Measurements from ENCODE around the gene LRCH3. TPM values are rescaled to one million over a fixed set of nuclear protein-coding genes. Genes with fewer than 3 reads are reported as not detected.
"Not testable (repeated sequence)": the region's sequence is repeated elsewhere in the genome, so short reads cannot be mapped to it uniquely, and the experiment has no call there.

The LRCH3 gene
- total RNA-seq, 1 donor from 2014 or later = 54.0 TPM

- not testable (repeated sequence) for DNase-seq (ENCODE audit: low spot score)
These were observed 130.6 kb downstream of the LRCH3 start for GRCh38 chr3:197921429-197922275.

DNA sequence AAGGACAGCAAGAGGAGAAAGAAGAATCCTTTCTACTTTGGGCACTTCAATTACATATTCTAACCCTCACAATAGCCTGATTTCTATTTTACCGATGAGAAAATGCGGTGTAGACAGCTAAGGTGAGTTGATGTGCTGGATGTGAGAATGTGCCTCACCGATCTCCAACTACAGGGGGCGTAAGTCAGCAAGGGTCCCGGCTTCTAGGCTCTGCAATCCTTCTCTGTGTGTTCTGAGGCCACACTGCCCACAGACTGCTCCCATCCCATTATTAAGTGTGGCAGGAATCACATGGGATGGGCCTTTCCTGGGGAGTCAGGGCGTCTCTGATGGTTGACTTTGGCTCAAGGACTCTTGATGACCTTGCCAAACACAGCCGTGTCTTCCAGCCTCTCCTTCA is 135.4 kb downstream of the LRCH3 start:
- no peak for DNase-seq (ENCODE audit: low spot score)

GRCh38 chr3:197927578-197927977 is 136.5 kb downstream of the LRCH3 start:
- DNase-seq (ENCODE audit: low spot score) = not testable (repeated sequence)

DNA sequence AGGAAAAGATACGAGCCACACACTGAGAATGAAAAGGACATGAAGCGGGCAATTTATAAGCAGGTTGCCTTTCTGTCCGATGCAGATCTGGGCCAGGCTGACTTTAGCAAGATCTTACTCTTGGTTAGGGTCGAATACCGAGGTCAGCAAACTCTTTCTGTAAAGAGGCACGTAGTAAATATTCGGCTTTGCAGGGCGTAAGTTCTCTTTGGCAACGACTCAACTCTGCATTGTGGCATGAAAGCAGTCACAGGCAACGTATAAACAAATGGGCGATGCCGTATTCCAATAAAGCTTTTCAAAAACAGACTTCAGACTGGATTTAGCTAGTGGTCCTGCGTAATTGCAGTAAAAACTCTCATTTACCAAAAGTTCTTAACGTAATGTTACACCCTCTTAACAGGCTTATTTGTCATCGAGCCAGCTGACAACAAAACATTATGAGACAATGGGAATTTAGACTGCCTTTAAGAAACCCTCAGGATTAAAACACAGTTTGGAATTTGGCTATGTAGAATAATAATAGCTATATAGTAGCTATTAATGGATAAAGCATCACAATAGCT is 145.8 kb downstream of the LRCH3 start:
- no peak for DNase-seq (ENCODE audit: low spot score)

Other genes with a start within 250 kb of the LRCH3 start
- gene BDH1, start 235.3 kb upstream of the LRCH3 start, total RNA-seq = 62.8 TPM
- 29.3 TPM for gene RUBCN, start 54.4 kb upstream of the LRCH3 start, total RNA-seq
- 54.6 TPM for gene FYTTD1, start 41.4 kb upstream of the LRCH3 start, total RNA-seq
- 625 TPM for gene RPL35A, start 158.9 kb downstream of the LRCH3 start, total RNA-seq
- gene LMLN, start 169.0 kb downstream of the LRCH3 start, total RNA-seq = 8.1 TPM